ENCODE data around the gene HNF1A. TPM values are rescaled to one million over a fixed set of nuclear protein-coding genes. Genes with fewer than 3 reads are reported as not detected.

The HNF1A gene
- total RNA-seq, 1 donor from 2014 or later: not detected

GRCh38 chr12:120988658-120989057, 10.3 kb downstream of the HNF1A start:
- no peaks in the 10 kb centered on the region for H3K9me3 Mint-ChIP-seq (ENCODE audit: unreplicated experiment)
- peaks cover 25% of the 10 kb centered on the region for H3K27me3 Mint-ChIP-seq (ENCODE audit: unreplicated experiment)
- no peaks in the 10 kb centered on the region for H3K4me1 Mint-ChIP-seq (ENCODE audit: unreplicated experiment)
- no peak for DNase-seq (ENCODE audit: extremely low spot score, unreplicated experiment)
- no peak overlapping the region for H3K4me3 Mint-ChIP-seq (ENCODE audit: unreplicated experiment)
- H3K27ac Mint-ChIP-seq (ENCODE audit: unreplicated experiment): no peak overlapping the region
- no peak for TF ChIP-seq CTCF (IDR thresholded peaks at IDR 0.05)
- no peaks in the 10 kb centered on the region for H3K36me3 Mint-ChIP-seq (ENCODE audit: unreplicated experiment)

- no peaks in the 10 kb centered on the region for H3K36me3 Mint-ChIP-seq (ENCODE audit: unreplicated experiment)
- no peaks in the 10 kb centered on the region for H3K4me1 Mint-ChIP-seq (ENCODE audit: unreplicated experiment)
- no peak overlapping the region for H3K27ac Mint-ChIP-seq (ENCODE audit: unreplicated experiment)
- no peak for DNase-seq (ENCODE audit: extremely low spot score, unreplicated experiment)
- peaks cover 28% of the 10 kb centered on the region for H3K27me3 Mint-ChIP-seq (ENCODE audit: unreplicated experiment)
- TF ChIP-seq CTCF (IDR thresholded peaks at IDR 0.05): no peak
- no peaks in the 10 kb centered on the region for H3K9me3 Mint-ChIP-seq (ENCODE audit: unreplicated experiment)
- no peak overlapping the region for H3K4me3 Mint-ChIP-seq (ENCODE audit: unreplicated experiment)
These were observed 11.3 kb downstream of the HNF1A start for GRCh38 chr12:120989687-120990086.

GRCh38 chr12:120990487-120991055, 12.2 kb downstream of the HNF1A start:
- no peak for DNase-seq (ENCODE audit: extremely low spot score, unreplicated experiment)
- no peaks in the 10 kb centered on the region for H3K9me3 Mint-ChIP-seq (ENCODE audit: unreplicated experiment)
- H3K27me3 Mint-ChIP-seq (ENCODE audit: unreplicated experiment): peaks cover 34% of the 10 kb centered on the region
- no peaks in the 10 kb centered on the region for H3K4me1 Mint-ChIP-seq (ENCODE audit: unreplicated experiment)
- no peak for TF ChIP-seq CTCF (IDR thresholded peaks at IDR 0.05)
- no peaks in the 10 kb centered on the region for H3K36me3 Mint-ChIP-seq (ENCODE audit: unreplicated experiment)
- H3K4me3 Mint-ChIP-seq (ENCODE audit: unreplicated experiment): no peak overlapping the region
- no peak overlapping the region for H3K27ac Mint-ChIP-seq (ENCODE audit: unreplicated experiment)

DNA sequence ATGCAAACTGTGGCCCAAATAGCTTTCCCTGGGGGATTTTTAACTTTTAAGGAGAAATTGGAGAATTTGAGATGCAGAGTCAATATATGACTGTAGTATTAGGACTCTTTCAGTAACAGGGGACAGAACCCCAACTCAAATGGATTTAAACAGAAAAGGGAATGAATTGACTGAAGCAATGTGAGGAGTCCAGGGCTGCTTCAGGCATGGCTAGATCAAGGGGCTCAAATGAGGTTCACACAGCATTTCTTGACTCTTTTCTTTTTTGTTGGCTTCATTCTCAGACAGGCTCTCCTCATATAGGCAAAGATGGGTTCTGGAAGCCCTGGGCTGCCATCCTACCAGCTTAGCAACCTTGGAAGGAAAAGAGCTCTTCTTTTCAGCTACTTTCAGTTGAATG, 13.6 kb downstream of the HNF1A start:
- H3K4me3 Mint-ChIP-seq (ENCODE audit: unreplicated experiment): no peak overlapping the region
- H3K9me3 Mint-ChIP-seq (ENCODE audit: unreplicated experiment): no peaks in the 10 kb centered on the region
- no peaks in the 10 kb centered on the region for H3K4me1 Mint-ChIP-seq (ENCODE audit: unreplicated experiment)
- H3K27me3 Mint-ChIP-seq (ENCODE audit: unreplicated experiment): peaks cover 33% of the 10 kb centered on the region
- no peak overlapping the region for H3K27ac Mint-ChIP-seq (ENCODE audit: unreplicated experiment)
- H3K36me3 Mint-ChIP-seq (ENCODE audit: unreplicated experiment): no peaks in the 10 kb centered on the region
- no peak for TF ChIP-seq CTCF (IDR thresholded peaks at IDR 0.05)
- DNase-seq (ENCODE audit: extremely low spot score, unreplicated experiment): no peak

DNA sequence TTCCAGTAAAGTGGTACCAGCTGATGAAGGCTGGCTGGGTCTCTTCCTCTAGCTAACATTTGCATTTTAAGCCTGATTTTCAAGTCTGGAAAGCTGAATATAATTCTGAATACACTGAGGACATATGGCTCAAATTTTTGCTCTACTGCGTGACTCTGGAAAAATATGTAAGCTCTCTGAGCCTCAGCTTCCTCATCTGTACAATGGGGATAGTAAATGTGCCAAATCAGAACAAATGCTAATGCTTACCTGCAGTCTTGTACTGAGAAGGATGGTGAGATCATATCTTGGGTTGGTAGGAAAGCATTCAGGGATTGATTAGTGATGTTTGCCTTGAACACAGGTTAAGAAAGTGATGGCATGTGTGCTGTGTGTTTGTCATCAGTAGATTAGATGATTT, 14.6 kb downstream of the HNF1A start:
- no peak overlapping the region for H3K27ac Mint-ChIP-seq (ENCODE audit: unreplicated experiment)
- no peak for DNase-seq (ENCODE audit: extremely low spot score, unreplicated experiment)
- peaks cover 33% of the 10 kb centered on the region for H3K27me3 Mint-ChIP-seq (ENCODE audit: unreplicated experiment)
- no peaks in the 10 kb centered on the region for H3K36me3 Mint-ChIP-seq (ENCODE audit: unreplicated experiment)
- no peak overlapping the region for H3K4me3 Mint-ChIP-seq (ENCODE audit: unreplicated experiment)
- H3K9me3 Mint-ChIP-seq (ENCODE audit: unreplicated experiment): no peaks in the 10 kb centered on the region
- no peaks in the 10 kb centered on the region for H3K4me1 Mint-ChIP-seq (ENCODE audit: unreplicated experiment)
- TF ChIP-seq CTCF (IDR thresholded peaks at IDR 0.05): no peak

All from osteocyte (in vitro differentiated cells).